GM23338 (cell line): ENCODE results near the gene FICD.

Experiments used
- CREB1 ChIP-seq: fragments of 250-450 bp; sonication (Bioruptor Pico); IDR thresholded peaks from 2 replicates; pipeline ENCODE4 v1.5.0; 2020; ENCODE audit warnings: low read depth, mild to moderate bottlenecking, moderate library complexity
- CTCF ChIP-seq, 2 experiments: fragments of 200-600 bp in 1 of 2; sonication (generic) in 1 of 2; conservative IDR thresholded peaks; 2 replicates each; pipeline versions ENCODE4 v1.5.1 to v1.6.1; 2016 to 2017; ENCODE audit warnings: antibody characterized with exemption in 2 of 2, low read depth in 2 of 2, mild to moderate bottlenecking in 2 of 2, moderate library complexity in 1 of 2
- EZH2 ChIP-seq: fragments of 200-600 bp; sonication (generic); IDR thresholded peaks from one replicate; pipeline ENCODE4 v1.8.0; 2017; ENCODE audit warnings: antibody characterized with exemption, mild to moderate bottlenecking, low read depth; ENCODE audit not compliant: unreplicated experiment
- EZH2phosphoT487 ChIP-seq: fragments of 200-600 bp; sonication (generic); IDR thresholded peaks from one replicate; pipeline ENCODE4 v1.8.1; 2018; ENCODE audit warnings: antibody characterized with exemption; ENCODE audit not compliant: unreplicated experiment
- JUNB ChIP-seq: IDR thresholded peaks from one replicate; pipeline ENCODE4 v1.6.1; 2016; ENCODE audit warnings: antibody characterized with exemption; ENCODE audit not compliant: unreplicated experiment
- POLR2AphosphoS5 ChIP-seq: IDR thresholded peaks from 2 replicates; pipeline ENCODE4 v1.6.1; 2016; ENCODE audit warnings: antibody characterized with exemption, low read depth
- STAT1 ChIP-seq: IDR thresholded peaks from one replicate; pipeline ENCODE4 v1.6.1; 2016; ENCODE audit warnings: antibody characterized with exemption; ENCODE audit not compliant: unreplicated experiment
- ZNF331 ChIP-seq: fragments of 250-450 bp; sonication (Bioruptor Pico); IDR thresholded peaks from 2 replicates; pipeline ENCODE4 v1.5.0; 2020; ENCODE audit warnings: low read depth, mild to moderate bottlenecking, moderate library complexity
- TF ChIP-seq, protein P1 (sequence below): fragments of 250-450 bp; sonication (Bioruptor Pico); IDR thresholded peaks from 2 replicates; pipeline ENCODE4 v1.5.0; 2020; ENCODE audit warnings: mild to moderate bottlenecking, moderate library complexity
- TF ChIP-seq, protein P2 (sequence below): IDR thresholded peaks from one replicate; pipeline ENCODE4 v1.6.1; 2018; ENCODE audit warnings: antibody characterized with exemption; ENCODE audit not compliant: unreplicated experiment

DNA sequence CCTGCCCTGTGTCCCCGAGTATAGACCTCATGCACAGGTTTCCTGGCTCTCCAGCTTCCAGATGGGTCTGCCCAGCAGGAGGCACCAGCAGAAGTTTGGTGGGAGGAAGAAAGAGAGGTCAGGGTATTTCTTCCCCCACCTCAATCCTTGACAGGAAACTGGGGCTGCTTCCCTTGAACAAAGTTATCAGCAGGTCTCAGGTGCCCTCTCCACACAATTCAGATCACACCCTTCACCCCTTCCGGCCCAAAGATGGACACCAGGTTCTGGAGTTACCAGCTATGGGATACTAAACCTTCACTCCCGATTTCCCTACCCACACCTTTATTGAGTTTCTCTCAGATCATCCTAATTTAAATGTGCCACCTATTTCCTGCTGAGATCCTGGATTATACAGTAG lies 44.7 kb downstream of the FICD start:
- TF ChIP-seq CTCF (conservative IDR thresholded peaks at IDR 0.05; ENCODE audit: low read depth in 2 of 2) (no peak), EZH2 (no peak), POLR2AphosphoS5 (no peak), JUNB (no peak), CREB1 (CRISPR knock-in tag) (no peak), EZH2phosphoT487 (no peak), ZNF331 (CRISPR knock-in tag) (no peak), STAT1 (no peak)
- TF ChIP-seq, protein P1, sequence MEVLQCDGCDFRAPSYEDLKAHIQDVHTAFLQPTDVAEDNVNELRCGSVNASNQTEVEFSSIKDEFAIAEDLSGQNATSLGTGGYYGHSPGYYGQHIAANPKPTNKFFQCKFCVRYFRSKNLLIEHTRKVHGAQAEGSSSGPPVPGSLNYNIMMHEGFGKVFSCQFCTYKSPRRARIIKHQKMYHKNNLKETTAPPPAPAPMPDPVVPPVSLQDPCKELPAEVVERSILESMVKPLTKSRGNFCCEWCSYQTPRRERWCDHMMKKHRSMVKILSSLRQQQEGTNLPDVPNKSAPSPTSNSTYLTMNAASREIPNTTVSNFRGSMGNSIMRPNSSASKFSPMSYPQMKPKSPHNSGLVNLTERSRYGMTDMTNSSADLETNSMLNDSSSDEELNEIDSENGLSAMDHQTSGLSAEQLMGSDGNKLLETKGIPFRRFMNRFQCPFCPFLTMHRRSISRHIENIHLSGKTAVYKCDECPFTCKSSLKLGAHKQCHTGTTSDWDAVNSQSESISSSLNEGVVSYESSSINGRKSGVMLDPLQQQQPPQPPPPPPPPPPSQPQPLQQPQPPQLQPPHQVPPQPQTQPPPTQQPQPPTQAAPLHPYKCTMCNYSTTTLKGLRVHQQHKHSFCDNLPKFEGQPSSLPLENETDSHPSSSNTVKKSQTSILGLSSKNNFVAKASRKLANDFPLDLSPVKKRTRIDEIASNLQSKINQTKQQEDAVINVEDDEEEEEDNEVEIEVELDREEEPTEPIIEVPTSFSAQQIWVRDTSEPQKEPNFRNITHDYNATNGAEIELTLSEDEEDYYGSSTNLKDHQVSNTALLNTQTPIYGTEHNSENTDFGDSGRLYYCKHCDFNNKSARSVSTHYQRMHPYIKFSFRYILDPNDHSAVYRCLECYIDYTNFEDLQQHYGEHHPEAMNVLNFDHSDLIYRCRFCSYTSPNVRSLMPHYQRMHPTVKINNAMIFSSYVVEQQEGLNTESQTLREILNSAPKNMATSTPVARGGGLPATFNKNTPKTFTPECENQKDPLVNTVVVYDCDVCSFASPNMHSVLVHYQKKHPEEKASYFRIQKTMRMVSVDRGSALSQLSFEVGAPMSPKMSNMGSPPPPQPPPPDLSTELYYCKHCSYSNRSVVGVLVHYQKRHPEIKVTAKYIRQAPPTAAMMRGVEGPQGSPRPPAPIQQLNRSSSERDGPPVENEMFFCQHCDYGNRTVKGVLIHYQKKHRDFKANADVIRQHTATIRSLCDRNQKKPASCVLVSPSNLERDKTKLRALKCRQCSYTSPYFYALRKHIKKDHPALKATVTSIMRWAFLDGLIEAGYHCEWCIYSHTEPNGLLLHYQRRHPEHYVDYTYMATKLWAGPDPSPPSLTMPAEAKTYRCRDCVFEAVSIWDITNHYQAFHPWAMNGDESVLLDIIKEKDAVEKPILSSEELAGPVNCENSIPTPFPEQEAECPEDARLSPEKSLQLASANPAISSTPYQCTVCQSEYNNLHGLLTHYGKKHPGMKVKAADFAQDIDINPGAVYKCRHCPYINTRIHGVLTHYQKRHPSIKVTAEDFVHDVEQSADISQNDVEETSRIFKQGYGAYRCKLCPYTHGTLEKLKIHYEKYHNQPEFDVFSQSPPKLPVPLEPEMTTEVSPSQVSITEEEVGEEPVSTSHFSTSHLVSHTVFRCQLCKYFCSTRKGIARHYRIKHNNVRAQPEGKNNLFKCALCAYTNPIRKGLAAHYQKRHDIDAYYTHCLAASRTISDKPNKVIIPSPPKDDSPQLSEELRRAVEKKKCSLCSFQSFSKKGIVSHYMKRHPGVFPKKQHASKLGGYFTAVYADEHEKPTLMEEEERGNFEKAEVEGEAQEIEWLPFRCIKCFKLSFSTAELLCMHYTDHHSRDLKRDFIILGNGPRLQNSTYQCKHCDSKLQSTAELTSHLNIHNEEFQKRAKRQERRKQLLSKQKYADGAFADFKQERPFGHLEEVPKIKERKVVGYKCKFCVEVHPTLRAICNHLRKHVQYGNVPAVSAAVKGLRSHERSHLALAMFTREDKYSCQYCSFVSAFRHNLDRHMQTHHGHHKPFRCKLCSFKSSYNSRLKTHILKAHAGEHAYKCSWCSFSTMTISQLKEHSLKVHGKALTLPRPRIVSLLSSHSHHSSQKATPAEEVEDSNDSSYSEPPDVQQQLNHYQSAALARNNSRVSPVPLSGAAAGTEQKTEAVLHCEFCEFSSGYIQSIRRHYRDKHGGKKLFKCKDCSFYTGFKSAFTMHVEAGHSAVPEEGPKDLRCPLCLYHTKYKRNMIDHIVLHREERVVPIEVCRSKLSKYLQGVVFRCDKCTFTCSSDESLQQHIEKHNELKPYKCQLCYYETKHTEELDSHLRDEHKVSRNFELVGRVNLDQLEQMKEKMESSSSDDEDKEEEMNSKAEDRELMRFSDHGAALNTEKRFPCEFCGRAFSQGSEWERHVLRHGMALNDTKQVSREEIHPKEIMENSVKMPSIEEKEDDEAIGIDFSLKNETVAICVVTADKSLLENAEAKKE (CRISPR knock-in tag) = no peak
- TF ChIP-seq, protein P2, sequence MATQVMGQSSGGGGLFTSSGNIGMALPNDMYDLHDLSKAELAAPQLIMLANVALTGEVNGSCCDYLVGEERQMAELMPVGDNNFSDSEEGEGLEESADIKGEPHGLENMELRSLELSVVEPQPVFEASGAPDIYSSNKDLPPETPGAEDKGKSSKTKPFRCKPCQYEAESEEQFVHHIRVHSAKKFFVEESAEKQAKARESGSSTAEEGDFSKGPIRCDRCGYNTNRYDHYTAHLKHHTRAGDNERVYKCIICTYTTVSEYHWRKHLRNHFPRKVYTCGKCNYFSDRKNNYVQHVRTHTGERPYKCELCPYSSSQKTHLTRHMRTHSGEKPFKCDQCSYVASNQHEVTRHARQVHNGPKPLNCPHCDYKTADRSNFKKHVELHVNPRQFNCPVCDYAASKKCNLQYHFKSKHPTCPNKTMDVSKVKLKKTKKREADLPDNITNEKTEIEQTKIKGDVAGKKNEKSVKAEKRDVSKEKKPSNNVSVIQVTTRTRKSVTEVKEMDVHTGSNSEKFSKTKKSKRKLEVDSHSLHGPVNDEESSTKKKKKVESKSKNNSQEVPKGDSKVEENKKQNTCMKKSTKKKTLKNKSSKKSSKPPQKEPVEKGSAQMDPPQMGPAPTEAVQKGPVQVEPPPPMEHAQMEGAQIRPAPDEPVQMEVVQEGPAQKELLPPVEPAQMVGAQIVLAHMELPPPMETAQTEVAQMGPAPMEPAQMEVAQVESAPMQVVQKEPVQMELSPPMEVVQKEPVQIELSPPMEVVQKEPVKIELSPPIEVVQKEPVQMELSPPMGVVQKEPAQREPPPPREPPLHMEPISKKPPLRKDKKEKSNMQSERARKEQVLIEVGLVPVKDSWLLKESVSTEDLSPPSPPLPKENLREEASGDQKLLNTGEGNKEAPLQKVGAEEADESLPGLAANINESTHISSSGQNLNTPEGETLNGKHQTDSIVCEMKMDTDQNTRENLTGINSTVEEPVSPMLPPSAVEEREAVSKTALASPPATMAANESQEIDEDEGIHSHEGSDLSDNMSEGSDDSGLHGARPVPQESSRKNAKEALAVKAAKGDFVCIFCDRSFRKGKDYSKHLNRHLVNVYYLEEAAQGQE = no peak
